Ascending aorta (tissue), 2 donors: ENCODE data around the gene MC3R. TPM values are rescaled to one million over a fixed set of nuclear protein-coding genes. Genes with fewer than 3 reads are reported as not detected.
"Not testable (repeated sequence)": the region's sequence is repeated elsewhere in the genome, so short reads cannot be mapped to it uniquely, and the experiment has no call there.

Experiments
- DNase-seq, 2 donors: peaks; one replicate each; pipeline ENCODE4 v3.0.0-alpha.2; 2019; ENCODE audit warnings: low spot score in 2 of 2
- H3K27ac ChIP-seq, 2 donors: fragments of 200-600 bp; sonication (generic); one replicate each; pipeline ENCODE4 v1.5.1; 2016 to 2017; ENCODE audit warnings: mild to moderate bottlenecking in 1 of 2
- H3K27me3 ChIP-seq: fragments of 200-600 bp; sonication (generic); one replicate; pipeline ENCODE4 v1.5.1; 2017
- H3K36me3 ChIP-seq, 2 donors: fragments of 200-600 bp; sonication (generic); one replicate each; pipeline ENCODE4 v1.5.1; 2016
- H3K4me1 ChIP-seq, 2 donors: fragments of 200-600 bp; sonication (generic); one replicate each; pipeline ENCODE4 v1.5.1; 2016 to 2017; ENCODE audit warnings: mild to moderate bottlenecking in 1 of 2
- H3K4me3 ChIP-seq, 2 donors: fragments of 200-600 bp; sonication (generic); one replicate each; pipeline ENCODE4 v1.5.1; 2016 to 2017; ENCODE audit warnings: mild to moderate bottlenecking in 1 of 2
- H3K9me3 ChIP-seq, 2 donors: fragments of 200-600 bp; sonication (generic); one replicate each; pipeline ENCODE4 v1.5.1; 2016
- intact Hi-C: fragments of 100-400 bp; cut with DNase I; formaldehyde crosslinking; loops from one replicate; pipeline ENCODE4 v1.15.1; 2023
- total RNA-seq: library from RNA; depleted of rRNA; stranded (reverse); fragments of >200 nt; gene quantifications from one replicate; pipeline ENCODE4 v1.1.0, GENCODE V29; 2016
- TF ChIP-seq, protein P1 (sequence below), 3 experiments: fragments of 200-600 bp in 2 of 3; fragments of 450-650 bp in 1 of 3; sonication (generic) in 2 of 3; IDR thresholded peaks; one replicate each; pipeline ENCODE4 v1.5.1; 2016 to 2019; ENCODE audit warnings: antibody characterized with exemption in 3 of 3, mild to moderate bottlenecking in 1 of 3, moderate library complexity in 1 of 3

The MC3R gene
- total RNA-seq, 1 donor from 2014 or later, result not detected

DNA sequence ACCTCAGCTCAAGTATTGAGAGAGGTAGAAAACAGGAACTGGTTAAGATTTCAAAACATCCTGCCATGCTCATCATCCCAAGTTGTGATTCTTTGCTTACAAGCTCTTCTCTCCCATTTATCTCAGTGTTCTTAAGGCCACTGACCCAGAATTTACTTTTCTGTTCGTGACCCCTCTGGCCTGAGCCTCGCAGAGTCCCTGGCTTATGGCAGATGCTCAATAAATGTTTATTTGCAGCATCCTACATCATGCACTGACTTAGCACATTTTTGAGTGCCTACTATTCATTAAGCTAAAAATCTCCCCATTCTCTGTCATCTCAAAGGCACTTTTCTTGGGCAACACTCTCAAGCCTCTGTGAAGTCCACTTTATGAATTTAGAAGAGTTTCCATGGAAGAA is 33.4 kb upstream of the MC3R start:
- Histone ChIP-seq H3K36me3 (no peaks in the 10 kb centered on the region), H3K27me3 (no peaks in the 10 kb centered on the region), H3K9me3 (no peaks in the 10 kb centered on the region), H3K27ac (no peak overlapping the region), H3K4me1 (no peaks in the 10 kb centered on the region), H3K4me3 (no peak overlapping the region)
- TF ChIP-seq, protein P1, sequence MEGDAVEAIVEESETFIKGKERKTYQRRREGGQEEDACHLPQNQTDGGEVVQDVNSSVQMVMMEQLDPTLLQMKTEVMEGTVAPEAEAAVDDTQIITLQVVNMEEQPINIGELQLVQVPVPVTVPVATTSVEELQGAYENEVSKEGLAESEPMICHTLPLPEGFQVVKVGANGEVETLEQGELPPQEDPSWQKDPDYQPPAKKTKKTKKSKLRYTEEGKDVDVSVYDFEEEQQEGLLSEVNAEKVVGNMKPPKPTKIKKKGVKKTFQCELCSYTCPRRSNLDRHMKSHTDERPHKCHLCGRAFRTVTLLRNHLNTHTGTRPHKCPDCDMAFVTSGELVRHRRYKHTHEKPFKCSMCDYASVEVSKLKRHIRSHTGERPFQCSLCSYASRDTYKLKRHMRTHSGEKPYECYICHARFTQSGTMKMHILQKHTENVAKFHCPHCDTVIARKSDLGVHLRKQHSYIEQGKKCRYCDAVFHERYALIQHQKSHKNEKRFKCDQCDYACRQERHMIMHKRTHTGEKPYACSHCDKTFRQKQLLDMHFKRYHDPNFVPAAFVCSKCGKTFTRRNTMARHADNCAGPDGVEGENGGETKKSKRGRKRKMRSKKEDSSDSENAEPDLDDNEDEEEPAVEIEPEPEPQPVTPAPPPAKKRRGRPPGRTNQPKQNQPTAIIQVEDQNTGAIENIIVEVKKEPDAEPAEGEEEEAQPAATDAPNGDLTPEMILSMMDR (IDR thresholded peaks at IDR 0.05), result no peak
- no peak for DNase-seq
- intact Hi-C loops, result no loop called here

DNA sequence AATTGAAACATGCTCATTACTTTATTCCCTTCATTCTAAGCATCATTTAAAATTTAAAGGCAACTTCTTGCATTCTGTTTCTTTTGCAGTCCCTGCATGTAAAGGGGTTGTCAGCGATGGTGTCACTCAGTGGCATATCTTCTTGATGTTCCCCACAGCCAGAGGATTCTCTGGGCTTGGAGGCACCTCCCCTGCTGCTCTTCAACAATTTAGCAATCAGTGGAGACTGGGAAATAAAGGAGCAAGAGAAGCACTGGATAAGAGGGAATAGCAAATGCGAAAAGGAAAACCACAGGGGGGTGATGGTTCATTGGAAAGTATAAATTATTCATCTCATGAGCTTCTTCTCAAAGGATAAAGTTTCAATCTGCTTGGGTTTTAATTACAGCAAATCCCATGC is 30.7 kb upstream of the MC3R start:
- intact Hi-C loops, result no loop called here
- H3K4me3 ChIP-seq, result no peak overlapping the region
- no peak overlapping the region for H3K27ac ChIP-seq
- H3K36me3 ChIP-seq, result no peaks in the 10 kb centered on the region
- H3K27me3 ChIP-seq, result no peaks in the 10 kb centered on the region
- DNase-seq, result no peak
- no peaks in the 10 kb centered on the region for H3K9me3 ChIP-seq
- TF ChIP-seq, protein P1 (IDR thresholded peaks at IDR 0.05), result no peak
- no peaks in the 10 kb centered on the region for H3K4me1 ChIP-seq

DNA sequence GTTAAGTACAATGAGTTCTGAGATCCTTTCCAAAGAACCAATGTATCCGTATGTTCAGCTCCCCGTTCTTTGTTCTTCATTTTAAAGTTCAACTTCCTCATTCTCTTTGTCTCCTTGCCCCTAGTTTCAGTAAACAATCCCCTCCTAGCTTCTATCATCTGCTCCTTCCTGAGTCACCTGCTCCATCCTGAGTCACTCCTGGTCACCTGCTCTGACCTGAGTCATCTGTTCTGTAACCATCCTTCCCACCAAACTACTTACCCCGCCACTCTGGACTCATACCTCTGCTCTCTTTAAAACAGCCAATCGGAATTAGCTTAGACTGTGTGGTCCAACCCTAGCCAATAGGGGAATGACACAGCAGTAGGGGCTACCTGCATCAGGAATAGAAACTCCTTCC is 27.3 kb upstream of the MC3R start:
- intact Hi-C loops, H3K27ac ChIP-seq, H3K4me3 ChIP-seq, H3K4me1 ChIP-seq, H3K36me3 ChIP-seq, DNase-seq, H3K9me3 ChIP-seq, H3K27me3 ChIP-seq: not testable (repeated sequence)

DNA sequence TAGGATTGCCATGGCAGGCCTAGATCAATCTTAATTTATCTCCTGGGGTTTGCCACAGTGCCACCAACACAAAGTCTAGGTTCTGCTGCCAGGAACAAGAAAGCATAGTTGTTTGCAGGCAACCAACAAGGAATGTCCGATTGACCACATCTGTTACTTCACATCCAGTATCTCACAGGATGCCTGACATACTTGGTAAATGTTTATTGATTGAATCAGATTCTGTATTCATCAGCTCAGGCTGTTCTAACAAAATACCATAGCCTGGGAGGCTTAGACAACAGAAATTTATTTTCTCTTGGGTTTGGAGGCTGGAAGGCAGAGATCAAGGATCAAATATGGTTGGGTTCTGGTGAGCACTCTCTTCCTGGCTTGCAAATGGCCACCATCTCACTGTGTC is 26.3 kb upstream of the MC3R start:
- Histone ChIP-seq H3K27ac (no peak overlapping the region), H3K4me3 (no peak overlapping the region), H3K27me3 (no peaks in the 10 kb centered on the region), H3K9me3 (no peaks in the 10 kb centered on the region), H3K4me1 (no peaks in the 10 kb centered on the region), H3K36me3 (no peaks in the 10 kb centered on the region)
- no peak for DNase-seq
- intact Hi-C loops, result no loop called here
- TF ChIP-seq, protein P1 (IDR thresholded peaks at IDR 0.05), result no peak

DNA sequence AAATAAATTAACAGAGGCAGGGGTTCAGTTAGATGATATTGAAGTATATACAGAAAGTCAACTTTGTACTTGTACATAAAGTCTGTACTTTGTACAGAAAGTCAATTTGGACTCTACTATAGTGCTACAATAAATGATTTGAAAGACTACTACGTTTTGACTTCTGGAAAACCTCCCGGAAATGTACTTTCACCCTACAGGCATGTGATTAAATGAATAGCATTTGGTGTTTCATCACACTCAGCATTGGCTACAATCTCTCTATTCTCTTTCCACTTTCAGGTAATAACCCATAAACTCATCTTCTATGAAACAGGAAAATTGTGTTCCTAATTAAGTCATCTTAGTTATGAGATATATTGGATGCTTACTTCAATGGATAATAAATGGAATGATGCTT is 25.6 kb upstream of the MC3R start:
- no peak overlapping the region for H3K27ac ChIP-seq
- intact Hi-C loops, result no loop called here
- TF ChIP-seq, protein P1 (IDR thresholded peaks at IDR 0.05), result no peak

DNA sequence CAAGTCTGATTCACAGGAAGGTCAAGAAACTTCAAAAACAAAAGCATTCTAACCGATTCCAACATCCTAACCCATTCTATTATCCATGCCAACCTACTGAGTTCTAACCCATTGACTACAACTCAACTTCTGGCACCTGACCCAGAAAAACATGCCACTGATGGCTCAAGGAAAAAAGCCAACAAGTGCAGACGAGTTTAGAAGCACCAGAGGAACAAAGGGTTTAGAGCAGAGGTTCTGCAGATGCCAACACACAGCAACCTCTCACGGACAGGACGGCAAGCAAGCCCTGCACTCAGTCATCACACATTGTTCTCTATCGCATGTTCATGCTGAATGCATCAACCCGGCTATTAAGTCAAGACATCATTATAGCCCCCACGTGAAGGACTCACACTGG is 25.2 kb upstream of the MC3R start:
- no peaks in the 10 kb centered on the region for H3K4me1 ChIP-seq
- no peak for DNase-seq
- H3K27me3 ChIP-seq, result no peaks in the 10 kb centered on the region
- H3K36me3 ChIP-seq, result no peaks in the 10 kb centered on the region
- H3K27ac ChIP-seq, result no peak overlapping the region
- intact Hi-C loops, result no loop called here
- H3K9me3 ChIP-seq, result no peaks in the 10 kb centered on the region
- no peak overlapping the region for H3K4me3 ChIP-seq
- TF ChIP-seq, protein P1 (IDR thresholded peaks at IDR 0.05), result no peak

More for the DNA sequence above, 25.6 kb upstream of the MC3R start:
- Histone ChIP-seq H3K4me3 (no peak overlapping the region), H3K36me3 (no peaks in the 10 kb centered on the region), H3K27me3 (no peaks in the 10 kb centered on the region), H3K9me3 (no peaks in the 10 kb centered on the region), H3K4me1 (no peaks in the 10 kb centered on the region)
- no peak for DNase-seq
